T-helper 1 cell treated with Interleukin-12 subunit alpha and Interleukin-12 subunit beta and Interleukin-4 antibody, amounts not matched to agents 30 μg/mL and 1 μg/mL, for 36 hours (primary cell): ENCODE data around the gene SYCE1L.

ENCODE experiments used
- H3K27ac Mint-ChIP-seq: one replicate; pipeline ENCODE4 v1.8.0; 2021; ENCODE audit warnings: mild to moderate bottlenecking, mixed read lengths
- H3K27me3 Mint-ChIP-seq: one replicate; pipeline ENCODE4 v1.8.0; 2021; ENCODE audit warnings: low read depth, mixed read lengths
- H3K36me3 Mint-ChIP-seq: one replicate; pipeline ENCODE4 v1.8.0; 2021; ENCODE audit warnings: low read depth, mixed read lengths
- H3K4me1 Mint-ChIP-seq: one replicate; pipeline ENCODE4 v1.8.0; 2021; ENCODE audit warnings: low read depth, mixed read lengths
- H3K4me3 Mint-ChIP-seq: one replicate; pipeline ENCODE4 v1.8.0; 2021; ENCODE audit warnings: mild to moderate bottlenecking, moderate library complexity, mixed read lengths
- H3K9me3 Mint-ChIP-seq: one replicate; pipeline ENCODE4 v1.8.0; 2021; ENCODE audit warnings: mixed read lengths

SYCE1L gene

GRCh38 chr16:77190478-77191258 lies 8.5 kb upstream of the SYCE1L start, which contains the start of gene MON1B:
TSS of gene MON1B (plus strand) at chr16:77191190. CDS start at chr16:77191486, 296 bp downstream.
- Mint-ChIP-seq H3K4me1 (peaks cover 37% of the 10 kb centered on the region), H3K4me3 (peak within 1 kb of the TSS; percentile 90), H3K27me3 (peaks cover 12% of the 10 kb centered on the region), H3K27ac (peak within 1 kb of the TSS; percentile 98), H3K9me3 (no peaks in the 10 kb centered on the region), H3K36me3 (peaks cover 32% of the 10 kb centered on the region)

- Mint-ChIP-seq H3K27me3 (peaks cover 8% of the 10 kb centered on the region), H3K4me3 (peak overlapping the region; percentile 90), H3K4me1 (peaks cover 39% of the 10 kb centered on the region), H3K27ac (peak overlapping the region; percentile 98), H3K9me3 (no peaks in the 10 kb centered on the region), H3K36me3 (peaks cover 36% of the 10 kb centered on the region)
These were observed 7.8 kb upstream of the SYCE1L start for GRCh38 chr16:77191259-77191969.

GRCh38 chr16:77193377-77193776 lies 5.8 kb upstream of the SYCE1L start:
- H3K4me1 Mint-ChIP-seq = peaks cover 39% of the 10 kb centered on the region
- no peak overlapping the region for H3K4me3 Mint-ChIP-seq
- no peak overlapping the region for H3K27ac Mint-ChIP-seq
- H3K27me3 Mint-ChIP-seq = peaks cover 8% of the 10 kb centered on the region
- no peaks in the 10 kb centered on the region for H3K9me3 Mint-ChIP-seq
- H3K36me3 Mint-ChIP-seq = peaks cover 47% of the 10 kb centered on the region

DNA sequence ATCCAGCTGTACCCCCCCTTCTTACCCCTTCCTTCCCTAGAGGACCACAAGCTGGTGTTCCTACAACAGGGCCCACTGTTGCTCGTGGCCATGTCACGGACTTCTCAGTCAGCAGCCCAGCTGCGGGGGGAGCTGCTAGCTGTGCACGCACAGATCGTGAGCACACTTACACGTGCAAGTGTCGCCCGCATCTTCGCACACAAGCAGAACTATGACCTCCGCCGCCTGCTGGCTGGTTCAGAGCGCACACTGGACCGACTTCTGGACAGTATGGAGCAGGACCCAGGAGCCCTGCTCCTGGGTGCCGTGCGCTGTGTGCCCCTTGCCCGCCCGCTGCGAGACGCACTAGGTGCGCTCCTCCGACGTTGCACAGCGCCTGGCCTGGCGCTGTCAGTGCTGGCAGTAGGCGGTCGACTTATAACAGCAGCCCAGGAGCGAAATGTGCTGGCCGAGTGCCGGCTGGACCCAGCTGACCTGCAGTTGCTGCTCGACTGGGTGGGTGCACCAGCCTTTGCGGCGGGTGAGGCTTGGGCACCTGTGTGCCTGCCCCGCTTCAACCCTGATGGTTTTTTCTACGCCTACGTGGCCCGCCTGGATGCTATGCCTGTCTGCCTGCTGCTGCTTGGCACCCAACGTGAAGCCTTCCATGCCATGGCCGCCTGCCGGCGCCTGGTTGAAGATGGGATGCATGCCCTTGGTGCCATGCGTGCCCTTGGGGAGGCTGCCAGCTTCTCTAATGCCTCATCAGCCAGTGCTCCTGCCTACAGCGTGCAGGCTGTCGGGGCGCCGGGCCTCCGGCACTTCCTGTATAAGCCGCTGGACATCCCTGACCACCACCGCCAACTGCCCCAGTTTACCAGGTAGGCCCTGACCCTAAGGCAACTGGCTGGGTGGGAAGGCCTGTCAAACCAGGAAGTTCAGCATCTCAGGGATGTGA lies 4.6 kb upstream of the SYCE1L start:
- Mint-ChIP-seq H3K27me3 (no peaks in the 10 kb centered on the region), H3K9me3 (no peaks in the 10 kb centered on the region), H3K36me3 (peaks cover 49% of the 10 kb centered on the region), H3K4me1 (peaks cover 35% of the 10 kb centered on the region), H3K4me3 (peak overlapping the region; percentile 9), H3K27ac (no peak overlapping the region)

- Mint-ChIP-seq H3K27me3 (no peaks in the 10 kb centered on the region), H3K4me3 (no peak overlapping the region), H3K4me1 (peaks cover 35% of the 10 kb centered on the region), H3K36me3 (peaks cover 49% of the 10 kb centered on the region), H3K27ac (no peak overlapping the region), H3K9me3 (no peaks in the 10 kb centered on the region)
These were observed 3.8 kb upstream of the SYCE1L start for GRCh38 chr16:77195411-77195810.

GRCh38 chr16:77197747-77198146 lies 1.5 kb upstream of the SYCE1L start:
- Mint-ChIP-seq H3K4me3 (no peak overlapping the region), H3K27ac (no peak overlapping the region), H3K4me1 (peaks cover 18% of the 10 kb centered on the region), H3K9me3 (no peaks in the 10 kb centered on the region), H3K36me3 (peaks cover 35% of the 10 kb centered on the region), H3K27me3 (no peaks in the 10 kb centered on the region)

DNA sequence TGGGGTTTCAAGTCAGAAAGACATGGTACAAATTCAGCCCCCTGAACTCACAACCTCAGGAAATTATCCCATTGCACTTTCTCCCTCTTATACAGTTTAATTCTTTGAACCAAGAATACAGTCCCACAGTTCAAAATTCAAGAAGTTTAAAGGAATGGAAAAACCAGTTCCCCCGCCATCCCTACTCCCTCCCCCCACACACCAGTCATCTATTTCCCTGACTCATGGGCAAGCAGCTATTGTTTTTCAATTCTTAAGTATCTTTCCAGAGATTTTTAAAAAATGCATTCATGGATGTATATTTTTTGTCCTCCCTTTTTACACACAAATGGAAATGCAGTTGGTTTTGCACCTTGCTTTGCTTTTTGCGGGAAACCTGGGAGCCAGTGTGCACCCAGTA lies 7.3 kb downstream of the SYCE1L start:
- peaks cover 2% of the 10 kb centered on the region for H3K4me1 Mint-ChIP-seq
- no peaks in the 10 kb centered on the region for H3K27me3 Mint-ChIP-seq
- H3K27ac Mint-ChIP-seq = no peak overlapping the region
- H3K4me3 Mint-ChIP-seq = no peak overlapping the region
- H3K36me3 Mint-ChIP-seq = peaks cover 4% of the 10 kb centered on the region
- H3K9me3 Mint-ChIP-seq = no peaks in the 10 kb centered on the region

GRCh38 chr16:77207030-77207429 lies 7.8 kb downstream of the SYCE1L start:
- Mint-ChIP-seq H3K27ac (no peak overlapping the region), H3K4me3 (no peak overlapping the region), H3K36me3 (peaks cover 3% of the 10 kb centered on the region), H3K4me1 (peaks cover 4% of the 10 kb centered on the region), H3K27me3 (no peaks in the 10 kb centered on the region), H3K9me3 (no peaks in the 10 kb centered on the region)

DNA sequence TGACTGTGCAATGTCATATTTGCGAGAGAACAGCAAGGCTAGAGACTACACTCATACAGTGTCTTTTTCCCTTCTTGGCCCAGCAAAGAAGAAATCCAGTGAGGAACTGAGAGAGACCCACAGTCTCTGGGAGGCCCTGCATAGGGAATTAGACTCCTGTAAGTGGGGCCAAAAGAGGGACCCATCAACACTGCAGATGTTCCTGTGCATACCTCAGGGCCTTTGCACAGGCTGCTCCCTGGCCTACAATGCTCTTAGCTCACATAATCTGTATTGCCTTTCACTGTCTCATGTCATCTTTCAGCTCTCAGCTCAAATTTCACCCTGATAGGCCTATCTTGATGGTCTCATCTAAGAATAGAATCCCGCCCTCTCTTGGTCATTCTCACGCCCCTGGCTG lies 9.2 kb downstream of the SYCE1L start:
- H3K4me1 Mint-ChIP-seq = peaks cover 6% of the 10 kb centered on the region
- no peak overlapping the region for H3K4me3 Mint-ChIP-seq
- no peaks in the 10 kb centered on the region for H3K27me3 Mint-ChIP-seq
- H3K9me3 Mint-ChIP-seq = no peaks in the 10 kb centered on the region
- no peaks in the 10 kb centered on the region for H3K36me3 Mint-ChIP-seq
- H3K27ac Mint-ChIP-seq = no peak overlapping the region

DNA sequence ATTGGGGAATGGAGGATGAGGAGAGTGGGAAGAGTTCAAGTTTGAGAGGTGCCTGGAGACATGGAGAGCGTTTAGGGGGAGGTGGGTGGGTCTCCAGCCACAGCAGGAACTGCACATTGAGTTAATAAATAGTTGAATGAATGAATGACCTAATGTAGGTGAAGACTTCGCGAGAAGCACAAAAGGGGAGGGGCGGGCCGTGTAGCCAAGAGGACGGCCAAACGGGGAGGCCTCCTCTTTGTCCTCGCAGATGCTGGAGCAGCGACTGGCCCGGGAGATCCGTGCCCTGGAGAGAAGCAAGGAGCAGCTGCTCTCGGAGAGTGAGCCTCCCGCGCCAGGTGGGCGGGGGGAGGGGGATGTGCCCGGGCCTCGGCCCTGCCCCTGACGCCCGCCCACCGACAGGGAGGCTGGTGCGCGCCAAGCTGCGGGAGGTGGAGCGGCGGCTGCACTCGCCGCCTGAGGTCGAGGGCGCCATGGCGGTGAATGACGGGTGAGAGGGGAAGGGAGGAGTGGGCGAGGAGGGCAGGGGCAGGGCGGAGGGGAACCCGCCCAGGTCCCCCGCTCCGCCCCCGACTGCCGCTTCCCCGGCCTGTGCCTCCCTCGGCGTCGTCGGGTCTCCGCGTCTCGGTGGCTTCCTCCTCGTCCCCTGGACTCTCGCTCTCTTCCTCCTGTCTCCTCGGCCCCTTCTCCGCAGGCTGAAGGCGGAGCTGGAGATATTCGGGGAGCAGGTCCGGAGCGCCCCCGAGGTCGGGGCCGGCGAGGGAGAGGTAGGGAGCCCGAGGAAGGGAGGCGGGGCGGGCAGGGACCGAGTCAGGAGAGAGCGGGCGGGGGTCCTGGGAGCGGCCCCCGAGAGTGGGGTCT lies 12.9 kb downstream of the SYCE1L start:
- peak overlapping the region; percentile 77 for H3K27ac Mint-ChIP-seq
- H3K4me1 Mint-ChIP-seq = peaks cover 8% of the 10 kb centered on the region
- H3K36me3 Mint-ChIP-seq = no peaks in the 10 kb centered on the region
- no peaks in the 10 kb centered on the region for H3K9me3 Mint-ChIP-seq
- H3K4me3 Mint-ChIP-seq = peak overlapping the region; percentile 84
- no peaks in the 10 kb centered on the region for H3K27me3 Mint-ChIP-seq

DNA sequence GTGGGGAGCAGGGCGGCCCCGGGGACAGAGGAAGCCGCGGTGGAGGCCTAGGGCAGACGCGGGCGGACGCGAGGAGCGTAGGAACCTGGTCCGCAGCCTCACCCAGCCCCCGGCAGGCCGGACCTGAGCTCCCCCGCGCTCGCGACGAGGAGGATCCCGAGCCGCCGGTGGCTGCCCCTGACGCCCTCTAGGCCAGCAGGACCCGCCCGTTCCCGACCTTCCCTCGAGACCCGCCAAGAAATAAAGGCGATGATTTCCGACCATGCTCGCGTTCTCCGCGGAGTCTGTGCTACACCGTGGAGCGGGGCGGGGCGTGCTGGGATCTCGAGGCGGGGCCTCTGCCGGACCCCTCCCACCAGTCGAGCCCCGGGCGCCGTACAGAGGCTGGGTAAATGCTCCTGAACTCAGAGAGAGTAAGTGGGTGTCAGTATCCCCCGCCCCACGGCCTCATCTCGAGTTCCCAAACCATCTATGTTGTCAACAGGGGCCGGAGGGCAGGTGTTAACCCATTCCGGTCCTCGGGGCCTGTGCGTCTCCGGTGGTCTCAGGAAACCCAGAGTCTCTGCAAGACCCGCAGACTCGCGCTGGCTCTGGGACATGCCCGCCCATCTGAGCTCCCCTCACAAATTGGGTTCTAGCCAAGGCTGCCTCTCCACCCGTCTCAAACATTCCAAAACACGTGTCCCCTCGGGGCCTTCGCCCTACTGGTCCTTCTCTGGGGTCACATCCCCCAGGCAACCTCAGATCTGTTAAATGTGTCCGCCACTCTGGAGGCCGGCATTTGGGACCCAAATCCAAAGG lies 13.7 kb downstream of the SYCE1L start:
- peak overlapping the region; percentile 56 for H3K27ac Mint-ChIP-seq

DNA sequence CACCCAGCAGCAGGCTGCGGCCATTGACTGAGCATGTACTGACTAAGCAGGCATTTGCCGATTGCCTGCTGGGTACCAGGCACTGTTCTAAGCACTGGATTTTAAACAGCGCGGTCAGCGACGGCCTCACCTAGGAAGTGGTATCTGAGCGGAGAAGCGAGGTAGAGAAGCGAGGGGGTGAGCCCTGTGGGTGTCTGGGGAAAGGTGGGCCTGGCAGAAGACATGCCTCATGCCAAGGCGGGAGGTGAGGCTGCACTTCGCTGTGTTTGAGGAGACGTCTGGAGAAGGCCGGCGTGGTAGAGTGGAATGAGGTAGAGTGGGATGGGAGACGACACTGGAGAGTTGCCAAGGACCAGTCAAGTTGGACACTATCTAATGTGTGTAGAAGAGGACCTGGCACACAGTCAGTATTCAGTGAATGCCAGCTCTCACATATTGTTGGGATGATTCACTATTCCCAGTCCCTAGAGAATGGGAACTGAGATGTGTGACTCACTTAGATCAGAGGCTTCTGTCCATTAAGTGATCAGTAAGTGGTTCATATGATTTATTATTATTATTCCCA lies 14.4 kb downstream of the SYCE1L start:
- Mint-ChIP-seq H3K4me3 (peak overlapping the region; percentile 60), H3K4me1 (peaks cover 8% of the 10 kb centered on the region), H3K9me3 (no peaks in the 10 kb centered on the region), H3K27me3 (no peaks in the 10 kb centered on the region), H3K36me3 (no peaks in the 10 kb centered on the region), H3K27ac (no peak overlapping the region)

More for the DNA sequence above, 13.7 kb downstream of the SYCE1L start:
- Mint-ChIP-seq H3K27me3 (no peaks in the 10 kb centered on the region), H3K36me3 (no peaks in the 10 kb centered on the region), H3K4me1 (peaks cover 8% of the 10 kb centered on the region), H3K9me3 (no peaks in the 10 kb centered on the region), H3K4me3 (peak overlapping the region; percentile 84)
